OCI-LY7 (cell line): ENCODE data around the gene ANP32E.

Source experiments
- EZH2phosphoT487 ChIP-seq: fragments of 200-600 bp; sonication (generic); IDR thresholded peaks from 2 replicates; pipeline ENCODE4 v1.6.1; 2018; ENCODE audit warnings: low read depth, borderline replicate concordance, mild to moderate bottlenecking, mixed run types, antibody characterized with exemption, low read length, moderate library complexity, mixed read lengths
- TF ChIP-seq, protein P1 (sequence below): fragments of 200-600 bp; sonication (generic); conservative IDR thresholded peaks from 2 replicates; pipeline ENCODE4 v1.5.1; 2014; ENCODE audit warnings: mild to moderate bottlenecking, antibody characterized with exemption, low read length, moderate library complexity, mixed read lengths

DNA sequence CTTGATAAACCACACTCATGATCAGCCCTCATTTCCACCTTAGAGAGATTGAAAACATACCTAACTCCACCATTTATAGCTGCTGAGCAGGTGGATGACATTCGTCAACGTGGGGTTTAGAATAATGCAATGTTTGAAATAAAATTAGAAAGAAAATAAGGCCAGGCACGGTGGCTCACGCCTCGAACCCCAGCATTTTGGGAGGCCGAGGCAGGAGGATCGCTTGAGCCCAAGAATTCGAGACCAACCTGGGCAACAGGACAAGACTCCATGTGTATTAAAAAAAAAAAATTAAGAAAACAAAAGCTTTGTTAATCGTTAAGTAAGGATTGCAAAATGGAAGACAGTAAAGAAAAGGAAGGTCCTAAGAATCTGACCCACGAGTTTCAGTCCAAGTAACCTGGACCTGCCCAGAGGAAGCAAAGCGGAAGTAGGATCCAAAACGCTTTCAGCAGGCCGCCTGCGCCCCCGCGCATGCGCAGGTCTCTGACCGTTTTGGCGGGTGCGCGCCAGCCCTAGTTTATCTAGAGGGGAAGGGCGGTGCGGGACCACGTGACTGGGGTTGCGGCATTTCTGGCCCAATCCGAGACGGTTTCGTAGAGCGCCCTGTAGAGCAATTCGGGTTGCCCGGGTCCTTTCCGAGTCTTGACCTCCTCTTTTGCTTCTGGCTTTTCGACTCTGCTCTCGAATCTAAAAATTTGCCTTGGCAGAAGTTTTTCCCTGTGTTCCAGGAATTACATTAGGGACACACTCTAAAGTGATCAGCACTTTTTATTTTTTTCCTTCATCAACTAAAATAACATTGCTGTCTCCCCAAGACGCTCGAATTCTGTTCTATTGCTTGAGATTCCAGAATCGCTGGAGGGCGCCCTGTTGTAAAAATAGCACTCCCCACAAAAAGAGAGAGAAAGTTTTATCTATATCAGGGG, 22.5 kb downstream of the ANP32E start:
- TF ChIP-seq, protein P1, sequence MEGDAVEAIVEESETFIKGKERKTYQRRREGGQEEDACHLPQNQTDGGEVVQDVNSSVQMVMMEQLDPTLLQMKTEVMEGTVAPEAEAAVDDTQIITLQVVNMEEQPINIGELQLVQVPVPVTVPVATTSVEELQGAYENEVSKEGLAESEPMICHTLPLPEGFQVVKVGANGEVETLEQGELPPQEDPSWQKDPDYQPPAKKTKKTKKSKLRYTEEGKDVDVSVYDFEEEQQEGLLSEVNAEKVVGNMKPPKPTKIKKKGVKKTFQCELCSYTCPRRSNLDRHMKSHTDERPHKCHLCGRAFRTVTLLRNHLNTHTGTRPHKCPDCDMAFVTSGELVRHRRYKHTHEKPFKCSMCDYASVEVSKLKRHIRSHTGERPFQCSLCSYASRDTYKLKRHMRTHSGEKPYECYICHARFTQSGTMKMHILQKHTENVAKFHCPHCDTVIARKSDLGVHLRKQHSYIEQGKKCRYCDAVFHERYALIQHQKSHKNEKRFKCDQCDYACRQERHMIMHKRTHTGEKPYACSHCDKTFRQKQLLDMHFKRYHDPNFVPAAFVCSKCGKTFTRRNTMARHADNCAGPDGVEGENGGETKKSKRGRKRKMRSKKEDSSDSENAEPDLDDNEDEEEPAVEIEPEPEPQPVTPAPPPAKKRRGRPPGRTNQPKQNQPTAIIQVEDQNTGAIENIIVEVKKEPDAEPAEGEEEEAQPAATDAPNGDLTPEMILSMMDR: peak; percentile 86
- no peak for TF ChIP-seq EZH2phosphoT487
